NB4 (cell line): Measurements from ENCODE around the gene CKMT2.

Experiments used
- MYC ChIP-seq: IDR thresholded peaks from 2 replicates; pipeline ENCODE4 v1.6.1; 2011; ENCODE audit warnings: low read depth, low read length
- POLR2A ChIP-seq: IDR thresholded peaks from 2 replicates; pipeline ENCODE4 v1.6.1; 2011; ENCODE audit warnings: mild to moderate bottlenecking; ENCODE audit not compliant: insufficient read length; ENCODE audit errors: extremely low read depth
- TF ChIP-seq, protein P1 (sequence below): IDR thresholded peaks from one replicate; pipeline ENCODE4 v1.5.1; 2012; ENCODE audit warnings: low read depth, low read length
- TF ChIP-seq, protein P2 (sequence below): IDR thresholded peaks from 2 replicates; pipeline ENCODE4 v1.6.1; 2011; ENCODE audit warnings: low read depth, low read length

DNA sequence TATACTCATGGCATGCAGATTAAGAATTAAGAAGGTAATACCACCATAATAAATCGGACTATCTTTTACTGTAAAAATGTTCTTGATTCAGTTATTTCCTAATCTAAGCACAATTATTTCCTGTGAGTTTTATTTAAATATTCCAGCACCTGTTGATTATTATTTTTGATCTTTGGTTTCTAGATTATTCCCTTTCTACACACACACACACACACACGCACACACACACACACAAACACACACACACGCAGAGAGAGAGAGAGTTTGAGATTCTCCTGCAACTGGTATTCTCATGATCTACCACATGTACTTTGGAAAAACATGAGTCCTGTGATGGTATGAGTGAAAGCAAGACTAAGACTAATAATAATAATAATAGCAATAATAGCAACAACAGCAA is 17.0 kb upstream of the CKMT2 start:
- TF ChIP-seq, protein P1, sequence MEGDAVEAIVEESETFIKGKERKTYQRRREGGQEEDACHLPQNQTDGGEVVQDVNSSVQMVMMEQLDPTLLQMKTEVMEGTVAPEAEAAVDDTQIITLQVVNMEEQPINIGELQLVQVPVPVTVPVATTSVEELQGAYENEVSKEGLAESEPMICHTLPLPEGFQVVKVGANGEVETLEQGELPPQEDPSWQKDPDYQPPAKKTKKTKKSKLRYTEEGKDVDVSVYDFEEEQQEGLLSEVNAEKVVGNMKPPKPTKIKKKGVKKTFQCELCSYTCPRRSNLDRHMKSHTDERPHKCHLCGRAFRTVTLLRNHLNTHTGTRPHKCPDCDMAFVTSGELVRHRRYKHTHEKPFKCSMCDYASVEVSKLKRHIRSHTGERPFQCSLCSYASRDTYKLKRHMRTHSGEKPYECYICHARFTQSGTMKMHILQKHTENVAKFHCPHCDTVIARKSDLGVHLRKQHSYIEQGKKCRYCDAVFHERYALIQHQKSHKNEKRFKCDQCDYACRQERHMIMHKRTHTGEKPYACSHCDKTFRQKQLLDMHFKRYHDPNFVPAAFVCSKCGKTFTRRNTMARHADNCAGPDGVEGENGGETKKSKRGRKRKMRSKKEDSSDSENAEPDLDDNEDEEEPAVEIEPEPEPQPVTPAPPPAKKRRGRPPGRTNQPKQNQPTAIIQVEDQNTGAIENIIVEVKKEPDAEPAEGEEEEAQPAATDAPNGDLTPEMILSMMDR = no peak
- TF ChIP-seq POLR2A (no peak), MYC (no peak)
- TF ChIP-seq, protein P2, sequence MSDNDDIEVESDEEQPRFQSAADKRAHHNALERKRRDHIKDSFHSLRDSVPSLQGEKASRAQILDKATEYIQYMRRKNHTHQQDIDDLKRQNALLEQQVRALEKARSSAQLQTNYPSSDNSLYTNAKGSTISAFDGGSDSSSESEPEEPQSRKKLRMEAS = no peak
